A673 (cell line): ENCODE measurements around the gene PMAIP1.

Experiments
- EZH2 ChIP-seq: fragments of 200-600 bp; sonication (generic); IDR thresholded peaks from 2 replicates; pipeline ENCODE4 v1.6.1; 2017; ENCODE audit warnings: borderline replicate concordance, low read depth, mild to moderate bottlenecking, mixed read lengths, antibody characterized with exemption, low read length; ENCODE audit not compliant: poor library complexity, severe bottlenecking
- TF ChIP-seq, protein P1 (sequence below): fragments of 300-800, 200-600 bp; sonication (generic); conservative IDR thresholded peaks from 2 replicates; pipeline ENCODE4 v1.5.1; 2017; ENCODE audit warnings: low read depth, mild to moderate bottlenecking, antibody characterized with exemption, low read length, moderate library complexity, mixed read lengths

DNA sequence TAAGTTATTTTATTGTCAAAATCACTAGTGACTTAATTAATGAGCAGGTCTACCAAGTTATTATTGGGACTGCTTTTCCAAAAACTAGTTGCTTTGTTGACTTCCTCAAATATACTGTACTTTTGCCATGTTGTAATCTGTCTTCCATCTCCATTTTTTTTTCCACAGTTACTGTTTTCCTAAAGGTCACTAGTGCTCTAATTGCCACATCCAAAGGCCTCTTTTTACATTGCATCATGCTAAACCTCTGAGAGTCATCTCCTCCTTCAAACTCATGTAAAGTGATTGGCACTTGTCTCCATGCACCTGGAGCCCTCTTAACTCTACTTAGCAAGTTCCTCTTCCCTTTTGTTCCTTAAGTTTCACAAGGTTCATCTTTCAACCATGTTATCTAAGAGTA is 11.8 kb downstream of the PMAIP1 start:
- TF ChIP-seq, protein P1, sequence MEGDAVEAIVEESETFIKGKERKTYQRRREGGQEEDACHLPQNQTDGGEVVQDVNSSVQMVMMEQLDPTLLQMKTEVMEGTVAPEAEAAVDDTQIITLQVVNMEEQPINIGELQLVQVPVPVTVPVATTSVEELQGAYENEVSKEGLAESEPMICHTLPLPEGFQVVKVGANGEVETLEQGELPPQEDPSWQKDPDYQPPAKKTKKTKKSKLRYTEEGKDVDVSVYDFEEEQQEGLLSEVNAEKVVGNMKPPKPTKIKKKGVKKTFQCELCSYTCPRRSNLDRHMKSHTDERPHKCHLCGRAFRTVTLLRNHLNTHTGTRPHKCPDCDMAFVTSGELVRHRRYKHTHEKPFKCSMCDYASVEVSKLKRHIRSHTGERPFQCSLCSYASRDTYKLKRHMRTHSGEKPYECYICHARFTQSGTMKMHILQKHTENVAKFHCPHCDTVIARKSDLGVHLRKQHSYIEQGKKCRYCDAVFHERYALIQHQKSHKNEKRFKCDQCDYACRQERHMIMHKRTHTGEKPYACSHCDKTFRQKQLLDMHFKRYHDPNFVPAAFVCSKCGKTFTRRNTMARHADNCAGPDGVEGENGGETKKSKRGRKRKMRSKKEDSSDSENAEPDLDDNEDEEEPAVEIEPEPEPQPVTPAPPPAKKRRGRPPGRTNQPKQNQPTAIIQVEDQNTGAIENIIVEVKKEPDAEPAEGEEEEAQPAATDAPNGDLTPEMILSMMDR, result no peak
- no peak for TF ChIP-seq EZH2
